Measurements from ENCODE around the gene KRTAP5-2.

GRCh38 chr11:1571760-1572196 is 26.3 kb downstream of the KRTAP5-2 start:
- no peak for TF ChIP-seq EZH2 (IDR thresholded peaks at IDR 0.05; ENCODE audit: borderline replicate concordance, low read length)
- TF ChIP-seq CTCF (IDR thresholded peaks at IDR 0.05; ENCODE audit: low read length), result no peak

Data from OCI-LY1 (cell line).